ENCODE results near the gene AFF1.

- TF ChIP-seq CTCF (IDR thresholded peaks at IDR 0.05) (no peak), POLR2A (IDR thresholded peaks at IDR 0.05) (no peak)
These were observed 187.4 kb downstream of the AFF1 start for GRCh38 chr4:87122252-87122651.
